Endothelial cell of umbilical vein (primary cell): ENCODE measurements around the gene WDR13. TPM values are rescaled to one million over a fixed set of nuclear protein-coding genes. Genes with fewer than 3 reads are reported as not detected.

ENCODE experiments used
- BruUV-seq: library from RNA; stranded (reverse); fragments of 400-500 nt; replicated peaks from 2 replicates; lab custom pipeline; 2021; lab: Mats Ljungman, UMichigan
- CTCF ChIA-PET: fragments of 300-600, 350-600 bp; sonication (Branson Sonifier 250); formaldehyde crosslinking; loops from one replicate; lab custom pipeline; 2021; ENCODE audit warnings: antibody characterized with exemption, inconsistent platforms; lab: Charles Lee
- POLR2A ChIA-PET: fragments of 300-600, 350-600 bp; sonication (Branson Sonifier 250); formaldehyde crosslinking; loops from one replicate; lab custom pipeline; 2021; ENCODE audit warnings: antibody characterized with exemption, inconsistent platforms; lab: Charles Lee
- DNase-seq: peaks from one replicate; pipeline ENCODE4 v3.0.0-alpha.2; 2011; ENCODE audit warnings: low read depth, low spot score
- FAIRE-seq: peaks from 2 replicates; lab custom pipeline; 2011; peaks lifted over from hg19 to GRCh38; lab: Jason Lieb, UNC
- H2AFZ ChIP-seq: 2 replicates; pipeline ENCODE4 v1.6.0; 2012; ENCODE audit warnings: low read depth, low read length, control low read depth, inconsistent platforms
- H3K27ac ChIP-seq: 2 replicates; pipeline ENCODE4 v1.5.1; 2011; ENCODE audit warnings: low read depth, mild to moderate bottlenecking, control low read depth, low read length, moderate library complexity; ENCODE audit not compliant: insufficient read depth
- H3K27me3 ChIP-seq, 2 experiments: 2 replicates each; pipeline versions ENCODE4 v1.6.0 to v1.6.1; 2011; ENCODE audit warnings: low read length in 2 of 2, mixed read lengths in 1 of 2; ENCODE audit not compliant: control insufficient read depth in 2 of 2, insufficient read depth in 2 of 2
- H3K36me3 ChIP-seq, 2 experiments: 2 replicates in 1 of 2; 3 replicates in 1 of 2; pipeline ENCODE4 v1.5.1; 2011; ENCODE audit warnings: low read length in 2 of 2, mild to moderate bottlenecking in 1 of 2, moderate library complexity in 1 of 2; ENCODE audit not compliant: control insufficient read depth in 2 of 2, insufficient read depth in 2 of 2; ENCODE audit errors: extremely low read depth in 1 of 2
- H3K4me1 ChIP-seq: 3 replicates; pipeline ENCODE4 v1.5.1; 2011; ENCODE audit warnings: mild to moderate bottlenecking, low read length; ENCODE audit not compliant: control insufficient read depth, insufficient read depth; ENCODE audit errors: extremely low read depth
- H3K4me2 ChIP-seq: 2 replicates; pipeline ENCODE4 v1.6.1; 2011; ENCODE audit warnings: low read length, control low read depth, mixed read lengths; ENCODE audit not compliant: insufficient read depth
- H3K4me3 ChIP-seq, 3 experiments: fragments of 200-600 bp in 1 of 3; sonication (generic), shearing (Covaris generic) in 1 of 3; replicated peaks in 1 of 3; 2 replicates each; pipeline ENCODE4 v1.5.1; 2011 to 2016; ENCODE audit warnings: control low read depth in 3 of 3, low read length in 3 of 3, mild to moderate bottlenecking in 2 of 3, inconsistent platforms in 1 of 3, low read depth in 1 of 3, moderate library complexity in 1 of 3; ENCODE audit not compliant: insufficient read depth in 1 of 3
- H3K79me2 ChIP-seq: 2 replicates; pipeline ENCODE4 v1.6.0; 2012; ENCODE audit warnings: low read length, inconsistent platforms; ENCODE audit not compliant: control insufficient read depth, insufficient read depth
- H3K9ac ChIP-seq: replicated peaks from 2 replicates; pipeline ENCODE3; 2011; ENCODE audit warnings: low read length, control low read depth; ENCODE audit not compliant: insufficient read depth; ENCODE audit errors: extremely low read depth
- H3K9me1 ChIP-seq: replicated peaks from 3 replicates; pipeline ENCODE4 v1.6.0; 2011; ENCODE audit warnings: mild to moderate bottlenecking, low read length; ENCODE audit not compliant: control insufficient read depth, insufficient read depth; ENCODE audit errors: extremely low read depth
- H3K9me3 ChIP-seq: replicated peaks from 2 replicates; pipeline ENCODE4 v1.5.1; 2012; ENCODE audit warnings: low read length, inconsistent platforms; ENCODE audit not compliant: control insufficient read depth, insufficient read depth
- H4K20me1 ChIP-seq: replicated peaks from 2 replicates; pipeline ENCODE3; 2011; ENCODE audit warnings: mild to moderate bottlenecking, low read length; ENCODE audit not compliant: control insufficient read depth, insufficient read depth; ENCODE audit errors: extremely low read depth
- EZH2 ChIP-seq: IDR thresholded peaks from 2 replicates; pipeline ENCODE4 v1.6.1; 2012; ENCODE audit warnings: borderline replicate concordance, low read depth, mild to moderate bottlenecking, moderate library complexity, low read length, inconsistent platforms; ENCODE audit not compliant: severe bottlenecking
- FOS ChIP-seq: IDR thresholded peaks from 2 replicates; pipeline ENCODE4 v1.6.1; 2011; ENCODE audit warnings: mild to moderate bottlenecking, low read length, moderate library complexity, borderline replicate concordance; ENCODE audit not compliant: insufficient read depth
- GATA2 ChIP-seq: IDR thresholded peaks from 2 replicates; pipeline ENCODE4 v1.7.0; 2011; ENCODE audit warnings: low read depth, mild to moderate bottlenecking, moderate library complexity, mixed read lengths, low read length; ENCODE audit not compliant: insufficient read length, insufficient read depth
- JUN ChIP-seq: IDR thresholded peaks from 2 replicates; pipeline ENCODE4 v1.6.1; 2011; ENCODE audit warnings: borderline replicate concordance, low read depth; ENCODE audit not compliant: insufficient read length, insufficient read depth
- MYC ChIP-seq: IDR thresholded peaks from one replicate; pipeline ENCODE4 v1.6.1; 2011; ENCODE audit warnings: mild to moderate bottlenecking, low read depth, low read length
- POLR2A ChIP-seq: IDR thresholded peaks from 2 replicates; pipeline ENCODE4 v1.6.1; 2012; ENCODE audit warnings: low read depth, mild to moderate bottlenecking, control low read depth, low read length
- POLR2AphosphoS5 ChIP-seq: IDR thresholded peaks from 2 replicates; pipeline ENCODE4 v1.6.1; 2012; ENCODE audit warnings: low read depth, mild to moderate bottlenecking, control low read depth, low read length, moderate library complexity; ENCODE audit not compliant: insufficient read depth
- dilution Hi-C: fragments of 300-500 bp; cut with MboI; formaldehyde crosslinking; loops from one replicate; pipeline ENCODE4 v1.15.0; 2019; ENCODE audit warnings: low sequenced_read_pairs; ENCODE audit not compliant: extremely low pct_ligation_motif_present
- intact Hi-C: fragments of 100-400 bp; cut with micrococcal nuclease; formaldehyde crosslinking; loops from one replicate; pipeline ENCODE4 v1.10.0; 2022
- polyA plus RNA-seq, 4 experiments: library from polyadenylated mRNA; depleted of rRNA in 3 of 4; stranded (reverse) in 3 of 4; unstranded in 1 of 4; fragments of >200 nt; gene quantifications; 2 replicates each; pipeline versions ENCODE4 v1.2.1 to v1.2.3, GENCODE V29; 2011 to 2012; ENCODE audit warnings: missing spikeins in 1 of 4
- total RNA-seq: library from RNA; stranded (reverse); gene quantifications from 2 replicates; pipeline ENCODE4 v1.2.3, GENCODE V29; 2021
- TF ChIP-seq, protein P1 (sequence below): IDR thresholded peaks from 2 replicates; pipeline ENCODE4 v1.6.1; 2011; ENCODE audit not compliant: insufficient read depth, insufficient read length

WDR13 gene
- total and polyA plus RNA-seq, 2 donors (not counting 3 experiments of a cell fraction or from before 2014, with no cell fraction given) = 85.0 to 169 TPM

DNA sequence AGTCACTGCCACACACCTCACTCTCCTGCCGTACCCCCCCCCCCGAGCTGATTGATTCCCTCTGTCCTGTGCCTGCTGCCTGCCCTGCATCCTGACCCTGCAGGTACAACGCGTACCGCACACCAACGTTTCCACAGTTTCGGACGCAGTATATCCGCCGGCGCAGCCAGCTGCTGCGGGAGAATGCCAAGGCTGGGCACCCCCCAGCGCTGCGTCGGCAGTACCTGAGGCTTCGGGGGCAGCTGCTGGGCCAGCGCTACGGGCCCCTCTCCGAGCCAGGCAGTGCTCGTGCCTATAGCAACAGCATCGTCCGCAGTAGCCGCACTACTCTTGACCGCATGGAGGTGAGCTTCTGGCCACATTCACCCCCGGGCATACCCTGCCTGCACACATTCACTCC lies 1.3 kb downstream of the WDR13 start:
- dilution Hi-C loops = no loop called here
- FAIRE-seq (no peak), DNase-seq (no peak)
- peaks cover 9% of the 10 kb centered on the region for H3K79me2 ChIP-seq
- H3K36me3 ChIP-seq = peaks cover 3 to 21% of the 10 kb centered on the region in 2 experiments
- no peaks in the 10 kb centered on the region for H3K27me3 ChIP-seq
- H3K4me2 ChIP-seq = peak overlapping the region; percentile 74
- H3K27ac ChIP-seq = peak overlapping the region; percentile 87
- H3K4me1 ChIP-seq = peaks cover 9% of the 10 kb centered on the region
- POLR2A ChIA-PET = interaction anchor here (0.6 kb wide), 1 partner anchor 24 kb away, joined by 4 read pairs; the partner anchor contains the start of gene RBM3
- no peaks in the 10 kb centered on the region for H3K9me1 ChIP-seq
- H2AFZ ChIP-seq = no peak overlapping the region
- H3K9me3 ChIP-seq = no peaks in the 10 kb centered on the region
- TSS peak; percentile 55 for BruUV-seq
- CTCF ChIA-PET = no interaction called here
- H4K20me1 ChIP-seq = no peaks in the 10 kb centered on the region
- TF ChIP-seq EZH2 = no peak
- no peak for TF ChIP-seq GATA2
- no peak for TF ChIP-seq FOS
- no peak for TF ChIP-seq POLR2A
- no peak for TF ChIP-seq MYC
- TF ChIP-seq, protein P1, sequence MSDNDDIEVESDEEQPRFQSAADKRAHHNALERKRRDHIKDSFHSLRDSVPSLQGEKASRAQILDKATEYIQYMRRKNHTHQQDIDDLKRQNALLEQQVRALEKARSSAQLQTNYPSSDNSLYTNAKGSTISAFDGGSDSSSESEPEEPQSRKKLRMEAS = no peak
- TF ChIP-seq POLR2AphosphoS5 = no peak
- H3K9ac ChIP-seq = no peak overlapping the region
- peak overlapping the region in 2 of 3 experiments; percentile 34 to 72 for H3K4me3 ChIP-seq
- intact Hi-C loops = loop anchor here (10.0 kb wide), 1 partner anchor 514 kb away; no protein-coding TSS in a partner anchor

- dilution Hi-C loops = no loop called here
Observed at GRCh38 chrX:48599341-48599740, 2.0 kb downstream of the WDR13 start.

More at GRCh38 chrX:48599341-48599740, 2.0 kb downstream of the WDR13 start:
- H3K4me1 ChIP-seq = peaks cover 9% of the 10 kb centered on the region
- DNase-seq (no peak), FAIRE-seq (no peak)
- no peaks in the 10 kb centered on the region for H3K9me3 ChIP-seq
- no peak overlapping the region for H2AFZ ChIP-seq
- ChIA-PET CTCF (no interaction called here), POLR2A (no interaction called here)
- no peak overlapping the region for H3K4me2 ChIP-seq
- no peak overlapping the region for H3K4me3 ChIP-seq
- H3K79me2 ChIP-seq = peaks cover 9% of the 10 kb centered on the region
- TF ChIP-seq MYC = no peak
- no peak for TF ChIP-seq POLR2A
- TF ChIP-seq POLR2AphosphoS5 = no peak
- TF ChIP-seq EZH2 = no peak
- TF ChIP-seq, protein P1 = no peak
- TF ChIP-seq JUN = no peak
- no peaks in the 10 kb centered on the region for H3K9me1 ChIP-seq
- no peaks in the 10 kb centered on the region for H3K27me3 ChIP-seq
- H3K9ac ChIP-seq = no peak overlapping the region
- peaks cover 3 to 25% of the 10 kb centered on the region in 2 experiments for H3K36me3 ChIP-seq
- H3K27ac ChIP-seq = no peak overlapping the region
- H4K20me1 ChIP-seq = no peaks in the 10 kb centered on the region
- no TSS peak for BruUV-seq
- intact Hi-C loops = loop anchor here (10.0 kb wide), 1 partner anchor 515 kb away; no protein-coding TSS in a partner anchor
